H1 (cell line): ENCODE data around the gene SPRYD3. TPM values are rescaled to one million over a fixed set of nuclear protein-coding genes. Genes with fewer than 3 reads are reported as not detected.

ENCODE experiments used
- CTCF ChIA-PET: fragments of 300-600 bp; sonication (Branson Sonifier 250); formaldehyde crosslinking; loops from one replicate; lab custom pipeline; 2021; ENCODE audit not compliant: partially characterized antibody; lab: Charles Lee
- POLR2A ChIA-PET: fragments of 300-600 bp; sonication (Branson Sonifier 250); formaldehyde crosslinking; loops from one replicate; lab custom pipeline; 2021; ENCODE audit warnings: inconsistent platforms; ENCODE audit not compliant: partially characterized antibody; lab: Charles Lee
- DNase-seq, 2 experiments: peaks; one replicate each; pipeline versions ENCODE4 v3.0.0 to v3.0.0-alpha.2; 2010 to 2022; ENCODE audit warnings: low spot score in 2 of 2, low read depth in 1 of 2, mixed read lengths in 1 of 2
- FAIRE-seq: peaks from 2 replicates; lab custom pipeline; 2011; peaks lifted over from hg19 to GRCh38; lab: Jason Lieb, UNC
- H2AFZ ChIP-seq: 2 replicates; pipeline ENCODE4 v1.8.1; 2012; ENCODE audit warnings: low read length, inconsistent platforms
- H2AK5ac ChIP-seq: 2 replicates; pipeline ENCODE4 v1.6.1; 2013; ENCODE audit warnings: low read depth, low read length
- H2BK120ac ChIP-seq: replicated peaks from 2 replicates; pipeline ENCODE3; 2013; ENCODE audit warnings: low read depth, low read length, inconsistent platforms
- H2BK12ac ChIP-seq: 2 replicates; pipeline ENCODE4 v1.6.1; 2013; ENCODE audit warnings: low read depth, low read length
- H2BK15ac ChIP-seq: 2 replicates; pipeline ENCODE4 v1.6.1; 2013; ENCODE audit warnings: low read length
- H2BK20ac ChIP-seq: 2 replicates; pipeline ENCODE4 v1.6.1; 2013; ENCODE audit warnings: low read length
- H2BK5ac ChIP-seq: 2 replicates; pipeline ENCODE4 v1.6.1; 2013; ENCODE audit warnings: low read depth, low read length
- H3K14ac ChIP-seq: 2 replicates; pipeline ENCODE4 v1.6.1; 2013; ENCODE audit warnings: inconsistent platforms; ENCODE audit not compliant: insufficient read length
- H3K18ac ChIP-seq: 2 replicates; pipeline ENCODE4 v1.6.1; 2013; ENCODE audit warnings: low read length; ENCODE audit errors: extremely low read depth
- H3K23ac ChIP-seq: 2 replicates; pipeline ENCODE4 v1.6.1; 2013; ENCODE audit warnings: inconsistent platforms; ENCODE audit not compliant: insufficient read length
- H3K23me2 ChIP-seq: 2 replicates; pipeline ENCODE4 v1.6.1; 2013; ENCODE audit warnings: low read depth, low read length
- H3K27ac ChIP-seq: 2 replicates; pipeline ENCODE4 v1.6.1; 2011; ENCODE audit warnings: low read depth, low read length, inconsistent platforms
- H3K27me3 ChIP-seq, 4 experiments: replicated peaks in 1 of 4; 1 replicate in 1 of 4; 2 replicates in 3 of 4; pipeline versions ENCODE4 v1.6.1 to v1.8.1; 2011 to 2013; ENCODE audit warnings: low read length in 3 of 4, mild to moderate bottlenecking in 3 of 4, inconsistent platforms in 2 of 4, mixed read lengths in 2 of 4, moderate library complexity in 1 of 4; ENCODE audit not compliant: control insufficient read depth in 3 of 4, insufficient read depth in 3 of 4; ENCODE audit errors: extremely low read depth in 1 of 4
- H3K36me3 ChIP-seq, 4 experiments: 2 replicates each; pipeline versions ENCODE4 v1.6.1 to v1.8.1; 2011 to 2013; ENCODE audit warnings: mild to moderate bottlenecking in 4 of 4, low read length in 3 of 4, moderate library complexity in 2 of 4, control low read depth in 1 of 4, inconsistent platforms in 1 of 4; ENCODE audit not compliant: insufficient read depth in 4 of 4, control insufficient read depth in 2 of 4
- H3K4ac ChIP-seq: replicated peaks from 2 replicates; pipeline ENCODE3; 2013; ENCODE audit warnings: low read length, low read depth, mixed read lengths, inconsistent platforms; ENCODE audit not compliant: insufficient read length
- H3K4me1 ChIP-seq, 4 experiments: replicated peaks in 1 of 4; 1 replicate in 1 of 4; 2 replicates in 3 of 4; pipeline versions ENCODE4 v1.6.1 to v1.8.1; 2011 to 2013; ENCODE audit warnings: low read length in 3 of 4, inconsistent platforms in 2 of 4, mixed read lengths in 1 of 4; ENCODE audit not compliant: insufficient read depth in 4 of 4, control insufficient read depth in 3 of 4
- H3K4me2 ChIP-seq, 2 experiments: 2 replicates each; pipeline versions ENCODE4 v1.6.1 to v1.8.1; 2011 to 2013; ENCODE audit warnings: low read depth in 2 of 2, low read length in 2 of 2, control low read depth in 1 of 2, inconsistent platforms in 1 of 2, mild to moderate bottlenecking in 1 of 2; ENCODE audit not compliant: insufficient read depth in 1 of 2
- H3K4me3 ChIP-seq, 4 experiments: fragments of 200-600, 300-600 bp in 1 of 4; sonication (generic), shearing (Covaris generic), sonication (Bioruptor Twin) in 1 of 4; 2 replicates each; pipeline versions ENCODE4 v1.5.1 to v1.8.1; 2011 to 2016; ENCODE audit warnings: low read length in 4 of 4, low read depth in 3 of 4, control low read depth in 2 of 4, inconsistent platforms in 2 of 4, mild to moderate bottlenecking in 2 of 4, mixed read lengths in 1 of 4, moderate library complexity in 1 of 4; ENCODE audit not compliant: insufficient read depth in 2 of 4; ENCODE audit errors: extremely low read depth in 1 of 4
- H3K56ac ChIP-seq: replicated peaks from 2 replicates; pipeline ENCODE3; 2013; ENCODE audit warnings: low read depth, mild to moderate bottlenecking, mixed read lengths, low read length, inconsistent platforms; ENCODE audit not compliant: insufficient read length
- H3K79me1 ChIP-seq: 2 replicates; pipeline ENCODE4 v1.6.1; 2013; ENCODE audit warnings: low read depth, low read length, control low read depth
- H3K79me2 ChIP-seq, 2 experiments: 2 replicates each; pipeline versions ENCODE4 v1.6.1 to v1.8.1; 2012 to 2013; ENCODE audit warnings: low read length in 2 of 2, mild to moderate bottlenecking in 2 of 2, inconsistent platforms in 1 of 2; ENCODE audit not compliant: insufficient read depth in 2 of 2, control insufficient read depth in 1 of 2
- H3K9ac ChIP-seq, 4 experiments: replicated peaks in 1 of 4; 1 replicate in 1 of 4; 2 replicates in 3 of 4; pipeline versions ENCODE4 v1.6.1 to v1.8.1; 2011 to 2013; ENCODE audit warnings: low read depth in 3 of 4, low read length in 3 of 4, control low read depth in 2 of 4, mild to moderate bottlenecking in 2 of 4, moderate library complexity in 2 of 4, inconsistent platforms in 1 of 4; ENCODE audit errors: extremely low read depth in 1 of 4
- H3K9me3 ChIP-seq, 2 experiments: 2 replicates each; pipeline versions ENCODE4 v1.6.1 to v1.8.1; 2012 to 2013; ENCODE audit warnings: mild to moderate bottlenecking in 2 of 2, moderate library complexity in 2 of 2, control low read depth in 1 of 2, inconsistent platforms in 1 of 2, low read depth in 1 of 2, low read length in 1 of 2, mixed read lengths in 1 of 2; ENCODE audit not compliant: insufficient read depth in 2 of 2
- H4K20me1 ChIP-seq, 2 experiments: replicated peaks in 1 of 2; 2 replicates each; pipeline versions ENCODE3 to v1.8.1; 2011 to 2013; ENCODE audit warnings: inconsistent platforms in 2 of 2, low read length in 2 of 2, mild to moderate bottlenecking in 1 of 2; ENCODE audit not compliant: insufficient read depth in 2 of 2, control insufficient read depth in 1 of 2
- H4K5ac ChIP-seq: 2 replicates; pipeline ENCODE4 v1.6.1; 2013; ENCODE audit warnings: low read length, low read depth, mixed read lengths, inconsistent platforms; ENCODE audit not compliant: insufficient read length
- H4K8ac ChIP-seq: 2 replicates; pipeline ENCODE4 v1.8.0; 2013; ENCODE audit warnings: mild to moderate bottlenecking, moderate library complexity, low read length, inconsistent platforms; ENCODE audit not compliant: insufficient read depth; ENCODE audit errors: extremely low read depth
- H4K91ac ChIP-seq: replicated peaks from 2 replicates; pipeline ENCODE3; 2013; ENCODE audit warnings: low read length, mixed read lengths, inconsistent platforms; ENCODE audit not compliant: insufficient read length
- BCL11A ChIP-seq, 2 experiments: IDR thresholded peaks; one replicate each; pipeline ENCODE4 v1.6.1; 2011; ENCODE audit warnings: low read depth in 2 of 2, low read length in 2 of 2, mild to moderate bottlenecking in 2 of 2
- CBX5 ChIP-seq: fragments of 300-800, 300-1000 bp; sonication (generic); IDR thresholded peaks from 2 replicates; pipeline ENCODE4 v1.7.1; 2016; ENCODE audit warnings: antibody characterized with exemption, low read length, low read depth
- CEBPB ChIP-seq: IDR thresholded peaks from 2 replicates; pipeline ENCODE4 v1.6.1; 2012; ENCODE audit warnings: low read depth, low read length
- CHD1 ChIP-seq: IDR thresholded peaks from 2 replicates; pipeline ENCODE4 v1.6.1; 2012; ENCODE audit warnings: low read depth, low read length, improper control_type of control experiment
- HDAC6 ChIP-seq: IDR thresholded peaks from one replicate; pipeline ENCODE4 v1.7.1; 2012; ENCODE audit warnings: low read depth, mild to moderate bottlenecking, inconsistent platforms, low read length, moderate library complexity
- RAD21 ChIP-seq, 2 experiments: IDR thresholded peaks in 1 of 2; conservative IDR thresholded peaks in 1 of 2; 2 replicates each; pipeline ENCODE4 v1.6.1; 2011; ENCODE audit warnings: low read depth in 2 of 2, low read length in 2 of 2, improper control_type of control experiment in 1 of 2, inconsistent platforms in 1 of 2, mild to moderate bottlenecking in 1 of 2, moderate library complexity in 1 of 2
- SAP30 ChIP-seq: fragments of 300-600 bp; sonication (generic); IDR thresholded peaks from 2 replicates; pipeline ENCODE4 v1.7.1; 2012; ENCODE audit warnings: low read length, moderate library complexity, mild to moderate bottlenecking, inconsistent platforms; ENCODE audit not compliant: insufficient read depth, insufficient replicate concordance
- SIX5 ChIP-seq: IDR thresholded peaks from 2 replicates; pipeline ENCODE4 v1.6.1; 2011; ENCODE audit warnings: mild to moderate bottlenecking, low read depth, low read length
- WGBS, 2 experiments: shearing (Covaris generic) in 1 of 2; methylation state at CpG; one replicate each; pipeline versions ENCODE4 v1.1.6 to v1.1.7; 2013 to 2015; ENCODE audit warnings: low lambda C conversion rate in 2 of 2, mixed read lengths in 2 of 2, inconsistent platforms in 1 of 2, low coverage in 1 of 2, missing lambda C conversion rate in 1 of 2; ENCODE audit not compliant: insufficient replicate concordance in 2 of 2, insufficient coverage in 1 of 2, insufficient read length in 1 of 2; ENCODE audit errors: extremely low coverage in 1 of 2, missing lambda C conversion rate in 1 of 2; 5-methylcytosine and 5-hydroxymethylcytosine counted together
- polyA plus RNA-seq, 7 experiments: library from polyadenylated mRNA; depleted of rRNA in 3 of 7; stranded (reverse) in 5 of 7; unstranded in 2 of 7; fragments of >200 nt in 5 of 7; fragments of 200-250 nt in 2 of 7; gene quantifications; 1 replicate in 5 of 7; 2 replicates in 1 of 7; 4 replicates in 1 of 7; pipeline versions ENCODE4 v1.2.1 to v1.2.3, GENCODE V29; 2011 to 2013; ENCODE audit warnings: missing spikeins in 2 of 7, mixed read lengths in 2 of 7
- total RNA-seq: library from RNA; stranded (reverse); fragmentation: NEBNext Ultra II Directional; extraction: Animal tissue kit (Norgen Biotek cat#: 25700); gene quantifications from 2 replicates; pipeline ENCODE4 v1.2.1, GENCODE V29; 2021

Gene SPRYD3
- total and polyA plus RNA-seq, 2 of the 8 experiments (the other 6 are each of a cell fraction or from before 2014, with no cell fraction given), result 6.8 to 8.0 TPM

- Histone ChIP-seq H2BK5ac (peak overlapping the region; percentile 52; the same call in 1 of the 2 replicates), H3K4me2 (peak overlapping the region; percentile 95 to 99), H2BK12ac (peak overlapping the region; percentile 75; the same call in 1 of the 2 replicates), H3K9ac (no peak overlapping the region), H3K9me3 (no peaks in the 10 kb centered on the region), H3K56ac (peak overlapping the region; percentile 54), H3K27me3 (peaks cover 0 to 25% (median 15%) of the 10 kb centered on the region in 4 experiments; a peak in 5 of 7 replicates), H2BK20ac (peak overlapping the region; percentile 72; the same call in 1 of the 2 replicates), H4K91ac (peak overlapping the region; percentile 83), H3K4me3 (peak overlapping the region; percentile 62 to 85 (median 77)), H2BK15ac (no peak overlapping the region), H2AFZ (peak overlapping the region; percentile 37; the same call in 1 of the 2 replicates), H3K36me3 (no peaks in the 10 kb centered on the region), H4K20me1 (no peaks in the 10 kb centered on the region), H3K79me2 (no peaks in the 10 kb centered on the region), H3K27ac (no peak overlapping the region), H4K8ac (no peak overlapping the region), H3K23me2 (peaks cover 28% of the 10 kb centered on the region), H2BK120ac (no peak overlapping the region), H3K79me1 (no peaks in the 10 kb centered on the region), H3K14ac (no peak overlapping the region), H3K4ac (peak overlapping the region; percentile 83), H4K5ac (no peak overlapping the region), H3K18ac (no peak overlapping the region; the same call in 1 of the 2 replicates), H3K23ac (no peak overlapping the region), H3K4me1 (peaks cover 4 to 22% (median 5%) of the 10 kb centered on the region in 4 experiments), H2AK5ac (no peak overlapping the region)
- 1% methylated on average over 9 of the region's 9 CpGs; no CpG with 5 or more reads in 1 of the 2 experiments for WGBS, 2 experiments
- FAIRE-seq (no peak), DNase-seq (no peak)
- POLR2A ChIA-PET, result interaction anchor here (0.7 to 3.6 kb wide), 8 partner anchors 17 to 96 kb away, joined by 3 to 21 read pairs (median 6); partner anchors contain the start of genes EIF4B and SPRYD3
- CTCF ChIA-PET, result interaction anchor here (1.5 to 19.1 kb wide), 6 partner anchors 13 to 62 kb away, joined by 5 to 531 read pairs (median 31); partner anchors contain the start of gene SPRYD3
- no peak for TF ChIP-seq CBX5
- no peak for TF ChIP-seq BCL11A (IDR thresholded peaks at IDR 0.05; ENCODE audit: low read depth in 2 of 2, low read length in 2 of 2)
- peak; percentile 77 for TF ChIP-seq SAP30
- no peak for TF ChIP-seq RAD21 (IDR thresholded peaks at IDR 0.05 in 1 of 2, conservative IDR thresholded peaks at IDR 0.05 in 1 of 2; ENCODE audit: low read depth in 2 of 2, low read length in 2 of 2)
- TF ChIP-seq HDAC6, result no peak
- TF ChIP-seq CHD1, result no peak
- no peak for TF ChIP-seq SIX5
- TF ChIP-seq CEBPB, result no peak
Measured at GRCh38 chr12:53097207-53097563, 18.0 kb upstream of the SPRYD3 start.
